Forelimb muscle (tissue), 1 donor: ENCODE results near the gene MEGF11. TPM values are rescaled to one million over a fixed set of nuclear protein-coding genes. Genes with fewer than 3 reads are reported as not detected.
"Not testable (repeated sequence)": the region's sequence is repeated elsewhere in the genome, so short reads cannot be mapped to it uniquely, and the experiment has no call there.

Experiments
- DNase-seq: peaks from one replicate; pipeline ENCODE4 v3.0.0-alpha.2; 2013; ENCODE audit warnings: low read depth
- polyA plus RNA-seq: library from polyadenylated mRNA; unstranded; fragments of 120-200 nt; gene quantifications from one replicate; pipeline ENCODE4 v1.2.1, GENCODE V29; 2013; ENCODE audit not compliant: insufficient read length

Gene MEGF11
- polyA plus RNA-seq, 1 donor, result 0.28 TPM

DNA sequence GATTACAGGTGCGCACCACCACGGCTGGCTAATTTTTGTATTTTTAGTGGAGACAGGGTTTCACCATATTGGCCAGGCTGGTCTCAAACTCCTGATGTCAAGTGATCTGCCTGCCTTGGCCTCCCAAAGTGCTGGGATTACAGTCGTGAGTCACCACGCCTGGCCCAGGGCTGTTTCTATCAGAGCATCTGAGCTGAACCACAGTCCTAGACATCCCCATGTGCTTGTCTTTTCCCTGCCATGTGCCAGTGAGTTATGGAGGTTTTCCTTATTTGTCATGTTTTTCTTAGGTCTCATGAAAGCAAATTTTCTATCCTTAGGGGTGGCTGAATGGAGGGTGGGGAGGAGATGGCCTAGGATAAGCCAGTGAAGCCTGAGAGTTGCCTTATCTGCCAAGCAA, 250.4 kb downstream of the MEGF11 start:
- not testable (repeated sequence) for DNase-seq

DNA sequence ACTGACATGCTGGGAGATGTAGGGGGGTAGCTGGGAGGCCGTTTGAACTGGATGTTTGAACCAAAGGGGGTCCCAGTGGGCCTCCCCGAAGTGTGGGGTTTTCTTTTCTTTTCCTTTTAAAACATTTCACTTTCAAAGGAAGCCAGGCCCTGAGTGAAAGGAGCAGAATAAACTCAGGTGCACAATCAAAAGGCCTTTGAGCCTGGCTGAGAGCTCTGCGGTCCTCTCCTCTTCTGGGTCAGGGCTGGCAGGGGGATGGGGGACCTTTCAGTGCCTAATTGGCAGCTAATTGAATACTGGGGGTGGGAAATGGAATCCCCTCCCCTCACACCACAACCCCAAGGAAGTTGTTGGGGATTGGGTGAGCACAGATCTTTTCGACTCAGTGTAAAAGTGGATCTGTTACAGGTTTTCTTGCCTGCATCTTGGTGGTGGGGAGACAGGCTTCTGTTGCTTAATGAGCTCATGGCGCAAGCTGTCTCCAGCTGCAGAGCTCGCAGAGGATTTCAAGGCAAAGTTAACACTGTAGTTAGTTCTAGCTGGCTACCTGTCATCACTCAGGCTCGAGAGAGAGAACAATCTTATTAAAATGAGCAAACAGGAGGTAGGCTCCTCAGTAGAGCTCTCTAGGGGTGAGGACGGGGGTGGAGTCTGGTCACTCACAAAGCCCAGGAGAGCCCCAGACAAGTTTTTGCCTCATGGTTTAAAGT, 251.7 kb downstream of the MEGF11 start:
- no peak for DNase-seq

DNA sequence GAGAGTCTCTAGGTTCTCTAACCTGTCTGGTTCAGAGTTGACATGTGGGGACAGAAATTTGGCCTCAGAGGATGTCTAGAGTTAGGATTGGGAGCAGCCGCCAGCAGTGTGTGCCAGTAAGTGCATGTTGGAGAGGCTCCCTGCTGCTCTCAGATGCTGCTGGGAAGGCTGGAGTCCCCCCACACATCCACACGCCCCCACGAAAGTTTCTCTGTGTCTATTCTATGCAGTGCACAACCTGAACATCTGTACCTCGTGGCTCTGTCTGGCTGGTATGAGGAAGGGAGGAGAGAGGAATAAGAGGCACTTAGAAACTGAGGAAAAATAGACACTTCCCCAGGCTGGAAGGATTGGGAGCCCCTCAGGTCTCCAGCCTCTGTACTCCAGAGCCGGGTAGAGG, 252.5 kb downstream of the MEGF11 start:
- no peak for DNase-seq

DNA sequence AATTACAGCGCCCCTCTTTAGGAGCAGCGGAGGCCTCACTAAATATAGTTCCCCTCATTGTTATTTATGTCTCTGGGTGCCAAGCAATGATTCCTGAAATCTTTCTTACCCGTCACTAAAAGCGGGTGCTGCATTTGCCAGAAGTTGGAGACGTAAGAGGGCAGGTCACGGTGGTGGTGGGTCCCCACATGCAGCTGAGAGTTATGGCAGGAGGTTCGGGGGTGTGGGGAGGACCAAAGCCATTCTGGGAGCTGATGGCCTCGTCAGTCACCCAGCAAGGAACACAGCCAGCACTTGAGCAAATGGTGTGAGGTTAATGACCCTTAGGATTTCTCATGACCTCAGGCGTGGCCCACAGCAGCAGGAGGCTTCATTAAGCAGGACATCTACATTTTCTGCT, 255.1 kb downstream of the MEGF11 start:
- DNase-seq, result no peak

DNA sequence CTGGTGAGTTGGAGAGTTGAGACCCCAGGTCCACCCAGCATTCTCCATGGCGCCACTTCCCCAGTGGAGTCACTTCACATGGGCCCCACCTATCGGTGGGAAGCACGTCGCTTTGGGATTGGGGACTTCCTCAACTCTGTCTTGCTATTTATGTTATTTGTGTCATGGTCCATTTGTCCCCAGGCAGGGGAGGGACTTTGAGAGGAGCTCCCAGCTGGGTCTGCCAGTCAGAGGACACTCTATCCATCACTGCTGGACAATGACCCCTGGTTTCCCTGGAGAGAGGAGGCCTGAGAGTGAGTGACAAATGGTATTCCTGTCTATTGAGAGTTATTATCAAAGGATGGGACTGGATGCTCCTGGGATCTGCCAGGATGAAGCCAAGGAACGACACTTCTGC, 256.6 kb downstream of the MEGF11 start:
- DNase-seq, result no peak

GRCh38 chr15:65994832-65995231, 258.7 kb downstream of the MEGF11 start:
- DNase-seq, result no peak

DNA sequence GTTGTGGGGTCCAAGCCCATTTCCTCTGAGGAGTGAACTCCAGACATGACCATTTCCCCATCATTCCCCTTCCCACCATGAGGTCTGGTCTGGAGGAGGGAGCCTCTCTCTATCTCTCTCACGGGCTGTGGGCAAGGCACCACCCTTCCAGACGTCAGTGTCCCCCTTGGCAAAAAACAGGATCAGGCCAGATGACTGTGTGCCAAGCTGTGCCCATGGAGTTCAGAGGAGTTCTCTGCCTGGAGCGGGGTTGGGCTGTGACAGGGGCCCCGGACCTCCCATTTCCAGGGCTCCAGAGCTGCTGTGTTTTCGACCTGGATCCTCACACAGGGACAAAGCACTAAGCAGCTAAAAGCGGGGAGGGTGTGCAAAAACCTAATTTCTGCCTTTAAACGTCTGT, 259.8 kb downstream of the MEGF11 start:
- DNase-seq, result no peak

DNA sequence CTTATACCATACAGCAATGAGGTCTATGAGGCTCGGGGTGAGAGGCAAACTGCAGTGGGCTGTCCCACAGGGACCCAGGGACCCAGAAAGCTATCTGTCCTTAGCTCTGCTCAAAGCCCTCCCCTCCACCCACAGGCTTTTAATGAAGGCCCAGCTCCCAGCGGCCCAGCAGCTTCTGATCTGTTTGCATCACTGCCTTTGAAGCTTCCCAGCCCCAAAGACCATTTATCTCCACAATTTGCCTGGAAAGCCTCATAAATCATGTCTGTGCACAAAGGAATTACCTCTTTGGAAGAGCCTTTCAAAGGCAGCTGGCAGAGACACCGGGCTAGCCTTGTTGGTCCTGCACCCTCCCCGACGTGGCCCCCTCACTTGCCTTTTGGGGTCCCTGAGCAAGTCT, 260.3 kb downstream of the MEGF11 start:
- no peak for DNase-seq

DNA sequence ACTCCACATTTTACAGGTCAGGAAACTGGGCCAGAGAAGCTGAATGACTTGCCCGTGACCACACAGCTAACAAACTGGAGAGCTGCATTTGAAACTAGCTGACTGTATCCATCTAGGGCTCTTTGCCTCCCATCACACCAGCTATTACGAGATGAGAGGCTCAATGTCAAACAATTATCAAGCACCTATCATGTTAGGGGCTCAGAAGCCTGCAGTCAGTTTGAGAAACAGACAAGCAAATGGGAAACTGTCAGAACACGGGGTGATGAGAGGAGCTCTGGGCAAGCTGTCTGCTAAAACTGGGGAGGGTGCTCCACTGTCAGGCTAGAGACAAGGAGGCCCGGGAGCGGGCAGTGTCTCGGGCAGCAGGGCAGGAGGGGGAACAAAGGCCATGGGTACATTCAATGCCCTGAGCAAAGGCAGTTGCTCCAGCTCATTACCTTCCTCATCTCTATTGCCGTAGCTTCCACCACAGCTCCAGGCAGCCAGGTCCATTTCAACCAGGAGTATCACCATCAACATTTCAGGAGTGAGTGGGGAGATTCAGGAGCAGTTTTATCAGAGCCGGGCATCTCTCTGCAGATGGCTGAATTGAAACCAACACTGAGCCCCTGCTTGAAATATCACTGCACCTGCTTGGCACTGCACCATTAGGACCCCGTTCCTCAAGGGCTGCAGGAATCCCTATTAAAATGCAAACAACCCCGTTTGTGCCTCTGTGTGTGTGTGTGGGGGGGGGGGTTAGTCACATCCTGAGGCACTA, 261.6 kb downstream of the MEGF11 start:
- DNase-seq, result no peak

- no peak for DNase-seq
Observed at GRCh38 chr15:65990298-65990981, 263.1 kb downstream of the MEGF11 start.

DNA sequence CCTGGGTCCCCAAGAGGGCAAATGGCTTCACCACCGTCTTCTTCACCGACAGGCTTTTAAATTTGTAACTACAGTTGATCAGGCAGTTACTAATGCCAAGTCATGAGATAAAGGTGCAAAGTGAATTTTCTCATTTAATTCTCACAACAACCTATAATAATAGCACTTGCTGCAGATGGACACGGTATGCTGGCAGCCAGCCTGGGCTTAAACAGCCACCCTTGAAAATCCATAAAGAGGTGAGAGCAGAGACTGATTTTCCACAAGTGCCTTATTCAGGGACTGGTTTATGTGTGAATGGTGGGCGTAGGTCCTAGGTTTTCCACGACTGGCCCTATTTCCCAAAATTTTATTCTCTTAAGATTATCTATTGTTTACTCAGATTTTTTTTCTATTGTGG, 266.4 kb downstream of the MEGF11 start:
- DNase-seq, result no peak

- no peak for DNase-seq
Observed at GRCh38 chr15:65986416-65986815, 267.1 kb downstream of the MEGF11 start.

GRCh38 chr15:65985387-65985786, 268.2 kb downstream of the MEGF11 start:
- DNase-seq, result no peak

- no peak for DNase-seq
Observed at GRCh38 chr15:65982627-65983322, 270.8 kb downstream of the MEGF11 start.

DNA sequence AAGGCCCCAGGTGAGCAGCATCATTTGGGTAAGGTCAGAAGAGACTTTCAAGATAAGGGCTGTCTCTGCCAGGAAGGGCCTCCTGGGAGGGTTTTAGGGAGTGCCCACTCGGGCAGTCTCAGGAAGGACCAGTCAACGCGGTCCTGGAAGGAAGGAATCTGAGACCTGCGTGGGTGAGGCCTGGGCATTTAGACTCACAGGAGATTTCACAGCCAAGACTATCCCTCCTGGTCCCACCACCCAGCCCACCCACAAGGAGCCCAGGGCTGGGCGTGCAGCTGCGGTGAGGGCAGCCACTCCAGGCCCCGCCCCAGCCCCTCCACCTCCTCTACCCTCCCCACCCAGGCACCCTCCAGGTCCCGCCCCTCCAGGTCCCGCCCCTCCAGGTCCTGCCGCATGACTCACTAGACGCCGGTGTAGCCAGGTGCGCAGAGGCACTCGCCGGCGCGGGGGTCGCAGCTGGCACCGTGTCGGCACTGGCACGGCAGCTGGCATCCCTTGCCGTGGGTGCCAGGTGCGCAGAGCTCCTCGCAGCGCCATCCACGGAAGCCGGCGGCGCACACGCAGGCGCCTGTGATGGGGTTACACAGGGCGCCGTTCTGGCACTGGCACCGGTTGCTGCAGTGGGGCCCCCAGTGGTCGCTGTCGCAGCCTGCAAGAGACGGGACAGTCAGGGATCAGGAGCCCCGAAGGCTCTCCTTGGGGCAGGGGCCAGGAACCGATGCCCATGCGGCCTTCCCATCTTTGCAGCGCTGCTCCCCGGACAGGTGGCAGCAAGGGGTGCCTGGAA, 271.5 kb downstream of the MEGF11 start:
- DNase-seq, result no peak

DNA sequence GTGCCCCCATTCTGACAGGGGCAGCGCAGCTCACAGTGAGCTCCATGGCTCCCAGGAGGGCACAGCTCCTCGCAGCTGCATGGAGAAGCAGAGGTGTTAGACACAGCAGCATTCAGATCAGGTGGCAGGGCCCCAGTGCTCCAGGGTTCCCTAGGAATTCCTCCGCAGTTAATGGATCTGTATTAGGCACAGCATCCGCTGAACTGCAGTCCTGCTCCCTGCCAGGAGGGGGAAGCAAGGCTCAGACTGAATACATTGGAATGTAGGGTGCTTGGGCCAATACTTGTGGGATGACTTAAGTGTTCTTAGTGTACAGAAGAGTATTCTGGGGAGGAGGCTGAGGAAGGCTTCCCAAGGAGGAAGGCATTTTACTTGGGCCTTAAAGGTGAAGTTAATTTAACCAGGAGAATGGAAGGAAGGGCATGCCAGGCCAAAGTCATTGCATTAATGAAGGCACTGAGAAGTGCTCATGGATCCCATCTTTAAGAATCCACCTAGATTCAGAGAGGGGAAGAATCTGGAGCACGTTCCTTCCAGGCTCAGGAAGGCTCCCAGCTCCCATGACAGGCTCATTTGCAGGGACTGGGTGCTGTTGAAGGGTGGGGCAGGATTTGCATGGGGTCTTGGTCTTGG, 272.6 kb downstream of the MEGF11 start:
- DNase-seq, result peak; percentile 13

DNA sequence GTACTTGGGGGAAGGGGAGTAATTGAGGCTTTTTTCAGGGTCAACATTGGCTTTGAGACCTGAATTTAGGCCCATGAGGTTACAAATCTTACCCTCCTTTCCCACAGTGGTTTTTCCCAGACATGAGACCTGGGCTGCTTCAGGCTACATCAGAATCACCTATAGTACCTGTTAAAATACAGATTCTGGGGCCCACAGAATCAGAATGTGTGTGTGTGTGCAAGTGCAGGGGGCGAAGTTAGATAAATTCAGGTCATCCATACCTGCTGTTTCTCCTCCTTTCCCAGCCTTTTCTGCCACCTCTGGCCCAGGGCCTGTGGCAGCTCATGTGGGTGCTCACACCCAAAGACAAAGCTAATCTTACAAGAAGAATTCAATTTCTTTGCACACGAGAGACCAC, 273.7 kb downstream of the MEGF11 start:
- DNase-seq, result no peak

DNA sequence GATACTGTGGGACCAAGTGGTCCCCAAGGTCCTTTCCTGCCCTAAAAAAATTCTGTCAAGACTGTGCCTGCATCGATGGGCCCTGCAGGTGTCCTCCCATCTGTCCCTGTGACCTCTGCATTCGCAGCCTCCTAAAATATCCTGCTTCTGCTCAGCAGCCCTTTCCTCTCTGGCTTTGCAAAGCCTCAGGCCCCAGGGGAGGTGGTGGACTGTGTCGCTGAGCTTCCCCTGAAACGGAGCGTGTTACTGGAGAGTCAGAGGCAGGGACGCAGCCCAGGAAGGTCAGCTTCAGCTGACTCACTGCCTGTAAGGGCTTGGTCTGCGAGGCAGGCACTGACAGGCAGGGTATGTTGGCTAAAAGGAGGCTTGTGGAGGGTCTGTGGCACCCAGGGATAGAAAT, 274.2 kb downstream of the MEGF11 start:
- no peak for DNase-seq

GRCh38 chr15:65978110-65978509, 275.4 kb downstream of the MEGF11 start:
- no peak for DNase-seq

DNA sequence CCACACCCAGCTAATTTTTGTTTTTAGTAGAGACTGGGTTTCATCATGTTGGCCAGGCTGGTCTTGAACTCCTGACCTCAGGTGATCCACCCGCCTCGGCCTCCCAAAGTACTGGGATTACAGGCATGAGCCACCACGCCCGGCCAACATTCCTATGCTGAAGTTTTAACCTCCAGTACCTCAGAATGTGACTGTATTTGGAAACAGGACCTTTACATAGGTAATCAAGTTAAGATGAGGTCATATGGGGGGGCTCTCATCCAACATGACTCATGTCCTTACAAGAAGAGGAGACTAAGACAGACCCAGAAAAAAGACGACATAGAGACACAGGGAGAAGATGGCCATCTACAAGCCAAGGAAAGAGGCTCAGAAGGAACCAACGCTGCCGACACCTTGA, 277.4 kb downstream of the MEGF11 start:
- DNase-seq, result not testable (repeated sequence)

DNA sequence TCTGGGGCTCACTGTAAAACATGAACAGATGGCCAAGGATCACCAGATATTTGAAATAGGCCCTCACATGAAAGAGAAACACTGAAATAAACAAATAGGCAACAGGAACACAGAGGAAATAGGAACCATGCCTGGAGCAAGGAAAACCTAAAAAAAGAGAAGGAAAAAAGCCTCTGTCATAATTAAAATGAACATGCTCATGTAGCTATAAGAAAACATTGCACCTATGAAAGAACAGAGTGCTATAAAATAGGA, 281.9 kb downstream of the MEGF11 start:
- DNase-seq, result no peak
